Right ventricle myocardium inferior (tissue), 1 donor: ENCODE data around the gene ZNF519. TPM values are rescaled to one million over a fixed set of nuclear protein-coding genes. Genes with fewer than 3 reads are reported as not detected.
"Not testable (repeated sequence)": the region's sequence is repeated elsewhere in the genome, so short reads cannot be mapped to it uniquely, and the experiment has no call there.

Experiments
- ATAC-seq: fragments of 200-7000 bp; cut with Tn5 transposase; one replicate; pipeline ENCODE4 v1.9.1; 2020; ENCODE audit warnings: mild to moderate bottlenecking, moderate library complexity
- DNase-seq: peaks from one replicate; pipeline ENCODE4 v3.0.0; 2021; ENCODE audit errors: missing footprints
- intact Hi-C: fragments of 100-400 bp; cut with DNase I; formaldehyde crosslinking; loops from one replicate; pipeline ENCODE4 v1.11.0; 2022
- long read RNA-seq: library from polyadenylated mRNA; unstranded; transcript quantifications from one replicate; pipeline ENCODE4 v2.0.0, GENCODE V29; 2021
- total RNA-seq: library from RNA; stranded (reverse); fragmentation: NEBNext Ultra II Directional; extraction: Animal tissue kit (Norgen Biotek cat#: 25700); gene quantifications from one replicate; pipeline ENCODE4 v1.2.1, GENCODE V29; 2021
- donor health status: DM: no; HTN: yes; CAD: no; lungs with severe emphysema.

ZNF519 gene
- 4.1 TPM for total RNA-seq
- long read RNA-seq, partial matches to known transcripts = 0 of 1 reads
- long read RNA-seq, other reads (novel, unspliced or antisense) = 0 of 1 reads

- ATAC-seq (peak; percentile 100), DNase-seq (peak; percentile 95)
Measured at GRCh38 chr18:14132271-14132700, at the start of gene ZNF519. ZNF519 (minus strand) TSS chr18:14132435; CDS start chr18:14132277, 158 bp downstream.

GRCh38 chr18:14179306-14179705 lies 47.1 kb upstream of the ZNF519 start:
- ATAC-seq (no peak), DNase-seq (no peak)
- intact Hi-C loops = no loop called here

More at GRCh38 chr18:14132271-14132700, at the start of gene ZNF519:
- intact Hi-C loops = not testable (repeated sequence)

- intact Hi-C loops, DNase-seq: not testable (repeated sequence)
- ATAC-seq = peak; percentile 93
Measured at GRCh38 chr18:14178321-14179196, 46.3 kb upstream of the ZNF519 start.

GRCh38 chr18:14177540-14178320 lies 45.5 kb upstream of the ZNF519 start:
- intact Hi-C loops, ATAC-seq, DNase-seq: not testable (repeated sequence)

GRCh38 chr18:14175404-14175803 lies 43.2 kb upstream of the ZNF519 start:
- intact Hi-C loops, ATAC-seq, DNase-seq: not testable (repeated sequence)

GRCh38 chr18:14174706-14175085 lies 42.5 kb upstream of the ZNF519 start:
- DNase-seq = no peak
- ATAC-seq = no peak
- intact Hi-C loops = no loop called here

GRCh38 chr18:14174002-14174705 lies 41.9 kb upstream of the ZNF519 start:
- ATAC-seq, DNase-seq, intact Hi-C loops: not testable (repeated sequence)

- ATAC-seq = peak; percentile 29
- DNase-seq, intact Hi-C loops: not testable (repeated sequence)
Measured at GRCh38 chr18:14173116-14173951, 41.1 kb upstream of the ZNF519 start.

- intact Hi-C loops, ATAC-seq, DNase-seq: not testable (repeated sequence)
Measured at GRCh38 chr18:14172142-14173115, 40.2 kb upstream of the ZNF519 start.

GRCh38 chr18:14171301-14172141 lies 39.3 kb upstream of the ZNF519 start:
- intact Hi-C loops, ATAC-seq: not testable (repeated sequence)
- peak; percentile 28 for DNase-seq

GRCh38 chr18:14170367-14171036 lies 38.3 kb upstream of the ZNF519 start:
- intact Hi-C loops, DNase-seq, ATAC-seq: not testable (repeated sequence)

GRCh38 chr18:14162915-14163314 lies 30.7 kb upstream of the ZNF519 start:
- DNase-seq, intact Hi-C loops, ATAC-seq: not testable (repeated sequence)

- DNase-seq, intact Hi-C loops, ATAC-seq: not testable (repeated sequence)
Measured at GRCh38 chr18:14151564-14152113, 19.4 kb upstream of the ZNF519 start.

GRCh38 chr18:14150766-14151165 lies 18.5 kb upstream of the ZNF519 start:
- DNase-seq, intact Hi-C loops, ATAC-seq: not testable (repeated sequence)

- ATAC-seq = peak; percentile 21
- DNase-seq, intact Hi-C loops: not testable (repeated sequence)
Measured at GRCh38 chr18:14149916-14150420, 17.7 kb upstream of the ZNF519 start.
